Measurements from ENCODE around the gene WWOX. TPM values are rescaled to one million over a fixed set of nuclear protein-coding genes. Genes with fewer than 3 reads are reported as not detected.

WWOX gene
- total and polyA plus RNA-seq, 2 of the 8 experiments (the other 6 are each of a cell fraction or from before 2014, with no cell fraction given) = 5.4 to 16.7 TPM

- TF ChIP-seq CHD7 (IDR thresholded peaks at IDR 0.05; ENCODE audit: insufficient replicate concordance, low read length) (no peak), HDAC2 (IDR thresholded peaks at IDR 0.05; ENCODE audit: borderline replicate concordance in 1 of 2, low read depth in 2 of 2, low read length in 2 of 2) (no peak), KDM5A (IDR thresholded peaks at IDR 0.05; ENCODE audit: low read length) (no peak), EP300 (IDR thresholded peaks at IDR 0.05; ENCODE audit: borderline replicate concordance in 1 of 2, low read depth in 2 of 2, low read length in 2 of 2) (no peak), E2F6 (IDR thresholded peaks at IDR 0.05) (no peak), JUND (IDR thresholded peaks at IDR 0.05; ENCODE audit: low read length) (no peak), SRF (IDR thresholded peaks at IDR 0.05; ENCODE audit: low read depth, low read length) (no peak), EZH2 (IDR thresholded peaks at IDR 0.05; ENCODE audit: low read depth, low read length, severe bottlenecking) (no peak), CHD1 (IDR thresholded peaks at IDR 0.05; ENCODE audit: low read depth, low read length) (no peak)
Measured at GRCh38 chr16:78306361-78306760, 206.9 kb downstream of the WWOX start (continued).

Measured in H1 (cell line).